NAMALWA (cell line): ENCODE results near the gene NME7.
"Not testable (repeated sequence)": the region's sequence is repeated elsewhere in the genome, so short reads cannot be mapped to it uniquely, and the experiment has no call there.

Experiments
- DNase-seq: peaks from one replicate; pipeline ENCODE4 v3.0.0-alpha.2; 2015; ENCODE audit warnings: low spot score

NME7 gene

GRCh38 chr1:169217636-169218035, 150.0 kb downstream of the NME7 start:
- no peak for DNase-seq

- DNase-seq: no peak
Measured at GRCh38 chr1:169214598-169214997, 153.0 kb downstream of the NME7 start.

GRCh38 chr1:169212088-169212487, 155.5 kb downstream of the NME7 start:
- DNase-seq: no peak

GRCh38 chr1:169207797-169208520, 159.6 kb downstream of the NME7 start:
- DNase-seq: no peak

GRCh38 chr1:169204157-169204556, 163.4 kb downstream of the NME7 start:
- DNase-seq: no peak

GRCh38 chr1:169202791-169203665, 164.6 kb downstream of the NME7 start:
- DNase-seq: peak; percentile 46

- no peak for DNase-seq
Measured at GRCh38 chr1:169201084-169201619, 166.4 kb downstream of the NME7 start.

GRCh38 chr1:169200319-169200718, 167.3 kb downstream of the NME7 start:
- DNase-seq: no peak

GRCh38 chr1:169196581-169196980, 171.0 kb downstream of the NME7 start:
- no peak for DNase-seq

GRCh38 chr1:169196161-169196560, 171.4 kb downstream of the NME7 start:
- DNase-seq: no peak

GRCh38 chr1:169193191-169193850, 174.3 kb downstream of the NME7 start:
- no peak for DNase-seq

GRCh38 chr1:169186106-169186505, 181.5 kb downstream of the NME7 start:
- DNase-seq: no peak

- no peak for DNase-seq
Measured at GRCh38 chr1:169184812-169185211, 182.8 kb downstream of the NME7 start.

- no peak for DNase-seq
Measured at GRCh38 chr1:169180174-169180573, 187.4 kb downstream of the NME7 start.

GRCh38 chr1:169179431-169179830, 188.2 kb downstream of the NME7 start:
- not testable (repeated sequence) for DNase-seq

- DNase-seq: no peak
Measured at GRCh38 chr1:169175461-169175860, 192.1 kb downstream of the NME7 start.

GRCh38 chr1:169163059-169163458, 204.5 kb downstream of the NME7 start:
- no peak for DNase-seq

- peak; percentile 7 for DNase-seq
Measured at GRCh38 chr1:169161496-169162194, 206.0 kb downstream of the NME7 start.

- no peak for DNase-seq
Measured at GRCh38 chr1:169160845-169161495, 206.6 kb downstream of the NME7 start.

GRCh38 chr1:169156580-169156979, 211.0 kb downstream of the NME7 start:
- no peak for DNase-seq

- DNase-seq: no peak
Measured at GRCh38 chr1:169155675-169156074, 211.9 kb downstream of the NME7 start.
